ENCODE results near the gene PTP4A2. TPM values are rescaled to one million over a fixed set of nuclear protein-coding genes. Genes with fewer than 3 reads are reported as not detected.

The PTP4A2 gene
- total and polyA plus RNA-seq, 10 of the 15 experiments (the other 5 are each of a cell fraction or from before 2014, with no cell fraction given), result 180 to 909 (median 375) TPM

- 0 out of 2 replicates have a peak overlapping the region, but pooled peaks have one; percentile 18 for H3K4me3 ChIP-seq
- 24% methylated on average over 3 of the region's 3 CpGs for WGBS (ENCODE audit: insufficient coverage, insufficient replicate concordance, low lambda C conversion rate, missing lambda C conversion rate)
- ChIA-PET CTCF (interaction anchor here (1.0 to 6.3 kb wide), 11 partner anchors 10 to 63 kb away, joined by 3 to 38 read pairs (median 7); partner anchors contain the start of gene PTP4A2), POLR2A (interaction anchor here (0.6 to 2.7 kb wide), 10 partner anchors 8 to 47 kb away, joined by 3 to 25 read pairs (median 4); no protein-coding TSS in a partner anchor), RAD21 (ENCODE audit: unreplicated experiment) (interaction anchor here (1.1 to 4.0 kb wide), 14 partner anchors 11 to 122 kb away, joined by 3 to 25 read pairs (median 6); partner anchors contain the start of gene PTP4A2), SMC1A (ENCODE audit: uncharacterized antibody, unreplicated experiment) (interaction anchor here (1.0 to 7.5 kb wide), 22 partner anchors 9 to 141 kb away, joined by 3 to 67 read pairs (median 8); partner anchors contain the start of gene PTP4A2)
- no peaks in the 10 kb centered on the region for H3K27me3 ChIP-seq (replicated peaks in 1 of 2; ENCODE audit: control insufficient read depth in 2 of 2, insufficient read depth in 2 of 2, low read length in 1 of 2)
- no peaks in the 10 kb centered on the region for H3K9me3 ChIP-seq (replicated peaks; ENCODE audit: control insufficient read depth, insufficient read depth, low read length)
- H2AFZ ChIP-seq (ENCODE audit: control insufficient read depth, low read depth, low read length), result no peak overlapping the region
- H3K4me2 ChIP-seq (ENCODE audit: control insufficient read depth, insufficient read depth), result peak overlapping the region; percentile 23; the same call in 1 of the 2 replicates
- DNase-seq (ENCODE audit: low read depth, low spot score) (no peak), ATAC-seq (no peak), FAIRE-seq (no peak)
- no peaks in the 10 kb centered on the region for H4K20me1 ChIP-seq (ENCODE audit: control insufficient read depth, insufficient read depth)
- peaks cover 10 to 36% of the 10 kb centered on the region in 2 experiments for H3K36me3 ChIP-seq (ENCODE audit: control insufficient read depth in 2 of 2, insufficient read depth in 2 of 2, low read length in 1 of 2)
- in situ Hi-C loops (cut with MboI) (no loop called here), intact Hi-C loops (cut with micrococcal nuclease; ENCODE audit: unreplicated experiment) (loop anchor here (10.0 kb wide), 1 partner anchor 51 kb away; no protein-coding TSS in a partner anchor)
- H3K79me2 ChIP-seq (ENCODE audit: control insufficient read depth, insufficient read depth, low read length), result peaks cover 82% of the 10 kb centered on the region
- no peak overlapping the region for H3K9ac ChIP-seq (ENCODE audit: control insufficient read depth, insufficient read depth, low read length)
- TF ChIP-seq PKNOX1 (IDR thresholded peaks at IDR 0.05) (no peak), RCOR1 (conservative IDR thresholded peaks at IDR 0.05; ENCODE audit: low read depth, low read length) (no peak), NKRF (conservative IDR thresholded peaks at IDR 0.05) (no peak), SUZ12 (IDR thresholded peaks at IDR 0.05; ENCODE audit: unreplicated experiment) (no peak), CUX1 (IDR thresholded peaks at IDR 0.05; ENCODE audit: insufficient replicate concordance, low read depth, low read length) (no peak), RB1 (IDR thresholded peaks at IDR 0.05; ENCODE audit: borderline replicate concordance) (no peak), NR2F1 (conservative IDR thresholded peaks at IDR 0.05) (no peak), CBX5 (IDR thresholded peaks at IDR 0.05; ENCODE audit: low read depth) (no peak), RUNX3 (IDR thresholded peaks at IDR 0.05; ENCODE audit: low read length) (no peak), POLR2A (IDR thresholded peaks at IDR 0.05; ENCODE audit: low read depth, low read length) (no peak), ATF7 (IDR thresholded peaks at IDR 0.05; ENCODE audit: low read depth) (no peak), BMI1 (IDR thresholded peaks at IDR 0.05; ENCODE audit: borderline replicate concordance) (no peak), RELB (IDR thresholded peaks at IDR 0.05; ENCODE audit: low read depth) (no peak), SREBF2 (IDR thresholded peaks at IDR 0.05; ENCODE audit: low read length) (no peak), PAX8 (IDR thresholded peaks at IDR 0.05) (no peak)
- H3K27ac ChIP-seq (ENCODE audit: control insufficient read depth, insufficient read depth), result no peak overlapping the region; the same call in 1 of the 2 replicates
- H3K4me1 ChIP-seq (ENCODE audit: control insufficient read depth, insufficient read depth, low read length), result peaks cover 29% of the 10 kb centered on the region
- BruUV-seq (replicated peaks), result no TSS peak
These were observed 24.2 kb downstream of the PTP4A2 start for GRCh38 chr1:31913968-31914367.

Measured in GM12878 (cell line).